SK-N-SH treated with all-trans-retinoic acid at 6 μM for 48 hours (cell line): ENCODE results near the gene BRPF1.

Experiments
- ATAC-seq: fragments of 200-7000 bp; cut with Tn5 transposase; 3 replicates; pipeline ENCODE4 v1.9.1; 2020; ENCODE audit warnings: mild to moderate bottlenecking, moderate library complexity
- ARNTL ChIP-seq: fragments of 450-650 bp; formaldehyde crosslinking; IDR thresholded peaks from 2 replicates; pipeline ENCODE4 v1.5.0; 2020; ENCODE audit warnings: low read depth, mild to moderate bottlenecking, moderate library complexity, borderline replicate concordance
- BACH2 ChIP-seq: fragments of 250-450 bp; sonication (Bioruptor Pico); IDR thresholded peaks from 2 replicates; pipeline ENCODE4 v1.9.0; 2021; ENCODE audit warnings: mild to moderate bottlenecking, borderline replicate concordance
- CSDC2 ChIP-seq: fragments of 250-450 bp; sonication (Bioruptor Pico); IDR thresholded peaks from 2 replicates; pipeline ENCODE4 v1.5.0; 2020; ENCODE audit warnings: mild to moderate bottlenecking, moderate library complexity
- ESRRG ChIP-seq: fragments of 250-450 bp; sonication (Bioruptor Pico); IDR thresholded peaks from 2 replicates; pipeline ENCODE4 v1.6.1; 2021; ENCODE audit warnings: mild to moderate bottlenecking
- GLIS3 ChIP-seq: fragments of 250-450 bp; sonication (Bioruptor Pico); IDR thresholded peaks from 2 replicates; pipeline ENCODE4 v1.5.0; 2020; ENCODE audit warnings: mild to moderate bottlenecking, moderate library complexity
- ISL1 ChIP-seq: fragments of 250-450 bp; sonication (Bioruptor Pico); IDR thresholded peaks from 2 replicates; pipeline ENCODE4 v2.1.2; 2022; ENCODE audit warnings: mild to moderate bottlenecking, moderate library complexity
- OSR1 ChIP-seq: fragments of 250-450 bp; sonication (Bioruptor Pico); IDR thresholded peaks from 2 replicates; pipeline ENCODE4 v1.8.0; 2022; ENCODE audit warnings: moderate library complexity, mild to moderate bottlenecking, inconsistent platforms
- RARB ChIP-seq: fragments of 250-450 bp; sonication (Bioruptor Pico); IDR thresholded peaks from 2 replicates; pipeline ENCODE4 v1.8.0; 2021; ENCODE audit warnings: mild to moderate bottlenecking, moderate library complexity
- SNAI2 ChIP-seq: fragments of 250-450 bp; sonication (Bioruptor Pico); IDR thresholded peaks from 2 replicates; pipeline ENCODE4 v1.5.0; 2020; ENCODE audit warnings: mild to moderate bottlenecking, moderate library complexity
- TCF4 ChIP-seq: fragments of 250-450 bp; sonication (Bioruptor Pico); IDR thresholded peaks from 2 replicates; pipeline ENCODE4 v1.8.0; 2021; ENCODE audit warnings: mild to moderate bottlenecking, moderate library complexity, borderline replicate concordance
- TOX ChIP-seq: fragments of 250-450 bp; sonication (Bioruptor Pico); IDR thresholded peaks from 2 replicates; pipeline ENCODE4 v1.8.0; 2021; ENCODE audit warnings: mild to moderate bottlenecking, moderate library complexity, borderline replicate concordance
- ZC3H10 ChIP-seq: fragments of 250-450 bp; sonication (Bioruptor Pico); IDR thresholded peaks from 2 replicates; pipeline ENCODE4 v1.5.1; 2021; ENCODE audit warnings: mild to moderate bottlenecking, moderate library complexity
- ZFP3 ChIP-seq: fragments of 250-450 bp; sonication (Bioruptor Pico); IDR thresholded peaks from 2 replicates; pipeline ENCODE4 v1.5.0; 2020; ENCODE audit warnings: mild to moderate bottlenecking, moderate library complexity
- ZFP30 ChIP-seq: fragments of 450-650 bp; formaldehyde crosslinking; IDR thresholded peaks from 2 replicates; pipeline ENCODE4 v1.5.0; 2022; ENCODE audit warnings: mild to moderate bottlenecking, moderate library complexity
- ZNF565 ChIP-seq: fragments of 450-650 bp; formaldehyde crosslinking; conservative IDR thresholded peaks from 2 replicates; pipeline ENCODE4 v1.5.0; 2020; ENCODE audit warnings: low read depth, mild to moderate bottlenecking, moderate library complexity
- ZNF8 ChIP-seq: fragments of 450-650 bp; formaldehyde crosslinking; IDR thresholded peaks from 2 replicates; pipeline ENCODE4 v1.5.0; 2020; ENCODE audit warnings: mild to moderate bottlenecking, moderate library complexity
- TF ChIP-seq, protein P1 (sequence below): fragments of 250-450 bp; sonication (Bioruptor Pico); IDR thresholded peaks from 2 replicates; pipeline ENCODE4 v1.5.1; 2021; ENCODE audit warnings: mild to moderate bottlenecking, moderate library complexity
- TF ChIP-seq, protein P2 (sequence below): fragments of 250-450 bp; sonication (Bioruptor Pico); IDR thresholded peaks from 2 replicates; pipeline ENCODE4 v1.5.1; 2020; ENCODE audit warnings: low read depth, mild to moderate bottlenecking, moderate library complexity
- TF ChIP-seq, protein P3 (sequence below): fragments of 250-450 bp; sonication (Bioruptor Pico); IDR thresholded peaks from 2 replicates; pipeline ENCODE4 v1.5.0; 2020; ENCODE audit warnings: mild to moderate bottlenecking, moderate library complexity

BRPF1 gene

DNA sequence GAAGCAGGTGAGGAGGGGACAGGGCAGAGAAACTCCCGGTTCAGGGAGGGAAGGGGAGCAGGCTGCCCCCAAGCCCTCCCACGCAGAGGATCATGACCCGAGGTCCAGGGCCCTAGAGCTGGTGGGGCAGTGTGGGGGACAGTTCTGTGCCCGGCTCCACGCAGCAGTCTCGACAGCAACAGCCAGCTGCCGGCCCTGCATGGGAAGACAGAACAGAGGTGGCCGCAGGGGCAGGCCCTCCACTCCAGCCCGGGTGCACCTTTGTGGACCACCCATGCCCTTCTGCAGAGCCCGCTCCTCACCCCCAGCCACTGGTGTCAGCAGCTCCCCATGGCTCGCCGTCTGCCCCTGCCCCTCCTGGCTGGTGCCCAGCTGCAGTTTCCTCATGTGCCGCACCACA lies 25.9 kb downstream of the BRPF1 start:
- no peak for TF ChIP-seq SNAI2 (CRISPR knock-in tag)
- TF ChIP-seq ESRRG = no peak
- TF ChIP-seq OSR1 (CRISPR knock-in tag) = no peak
- no peak for TF ChIP-seq ZNF565 (CRISPR knock-in tag)
- TF ChIP-seq, protein P1, sequence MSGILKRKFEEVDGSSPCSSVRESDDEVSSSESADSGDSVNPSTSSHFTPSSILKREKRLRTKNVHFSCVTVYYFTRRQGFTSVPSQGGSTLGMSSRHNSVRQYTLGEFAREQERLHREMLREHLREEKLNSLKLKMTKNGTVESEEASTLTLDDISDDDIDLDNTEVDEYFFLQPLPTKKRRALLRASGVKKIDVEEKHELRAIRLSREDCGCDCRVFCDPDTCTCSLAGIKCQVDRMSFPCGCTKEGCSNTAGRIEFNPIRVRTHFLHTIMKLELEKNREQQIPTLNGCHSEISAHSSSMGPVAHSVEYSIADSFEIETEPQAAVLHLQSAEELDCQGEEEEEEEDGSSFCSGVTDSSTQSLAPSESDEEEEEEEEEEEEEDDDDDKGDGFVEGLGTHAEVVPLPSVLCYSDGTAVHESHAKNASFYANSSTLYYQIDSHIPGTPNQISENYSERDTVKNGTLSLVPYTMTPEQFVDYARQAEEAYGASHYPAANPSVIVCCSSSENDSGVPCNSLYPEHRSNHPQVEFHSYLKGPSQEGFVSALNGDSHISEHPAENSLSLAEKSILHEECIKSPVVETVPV (CRISPR knock-in tag) = no peak
- TF ChIP-seq, protein P2, sequence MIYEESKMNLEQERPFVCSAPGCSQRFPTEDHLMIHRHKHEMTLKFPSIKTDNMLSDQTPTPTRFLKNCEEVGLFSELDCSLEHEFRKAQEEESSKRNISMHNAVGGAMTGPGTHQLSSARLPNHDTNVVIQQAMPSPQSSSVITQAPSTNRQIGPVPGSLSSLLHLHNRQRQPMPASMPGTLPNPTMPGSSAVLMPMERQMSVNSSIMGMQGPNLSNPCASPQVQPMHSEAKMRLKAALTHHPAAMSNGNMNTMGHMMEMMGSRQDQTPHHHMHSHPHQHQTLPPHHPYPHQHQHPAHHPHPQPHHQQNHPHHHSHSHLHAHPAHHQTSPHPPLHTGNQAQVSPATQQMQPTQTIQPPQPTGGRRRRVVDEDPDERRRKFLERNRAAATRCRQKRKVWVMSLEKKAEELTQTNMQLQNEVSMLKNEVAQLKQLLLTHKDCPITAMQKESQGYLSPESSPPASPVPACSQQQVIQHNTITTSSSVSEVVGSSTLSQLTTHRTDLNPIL (CRISPR knock-in tag) = no peak
- ATAC-seq = no peak

DNA sequence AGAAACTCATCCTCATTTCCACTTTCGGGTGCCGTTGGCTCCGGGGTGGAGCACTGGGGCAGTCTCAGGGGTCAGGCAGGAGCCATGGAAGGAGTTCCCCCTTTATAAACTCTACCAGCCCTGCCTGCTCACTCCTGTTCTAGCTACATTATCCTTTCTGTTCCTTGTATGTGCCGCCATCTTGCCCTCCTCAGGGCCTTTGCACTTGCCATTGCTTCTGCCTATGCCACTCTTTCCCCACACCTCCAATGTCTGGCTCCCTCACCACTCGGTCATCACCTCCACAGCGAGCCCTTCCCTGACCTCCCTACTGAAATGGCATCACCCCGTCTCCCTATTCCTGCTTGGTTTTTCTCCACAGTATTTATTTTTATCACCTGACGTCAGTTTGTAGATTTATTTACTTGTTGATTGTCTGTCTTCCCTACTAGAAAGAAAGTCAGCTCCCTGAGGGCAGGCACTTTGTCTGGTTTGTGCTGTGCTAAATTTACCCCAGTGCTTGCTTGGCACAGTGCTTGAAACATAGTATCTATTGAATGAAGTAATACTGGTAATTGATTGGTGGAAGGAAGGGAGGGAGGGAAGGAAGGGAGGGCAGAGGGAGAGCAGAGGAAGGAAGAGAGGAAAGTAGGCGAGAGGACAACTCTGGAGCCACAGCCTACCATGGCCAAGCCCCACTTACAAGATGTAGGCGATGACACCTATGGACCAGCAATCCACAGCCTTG lies 29.4 kb downstream of the BRPF1 start:
- ATAC-seq = no peak
- TF ChIP-seq, protein P2 (CRISPR knock-in tag) = no peak
- no peak for TF ChIP-seq SNAI2 (CRISPR knock-in tag)
- no peak for TF ChIP-seq CSDC2
- TF ChIP-seq ARNTL (CRISPR knock-in tag) = no peak
- TF ChIP-seq TOX (CRISPR knock-in tag) = no peak
- no peak for TF ChIP-seq TCF4 (CRISPR knock-in tag)
- TF ChIP-seq, protein P1 (CRISPR knock-in tag) = no peak
- TF ChIP-seq ESRRG = no peak
- TF ChIP-seq ZFP30 = no peak
- no peak for TF ChIP-seq GLIS3
- no peak for TF ChIP-seq ISL1
- TF ChIP-seq ZNF565 (CRISPR knock-in tag) = no peak
- TF ChIP-seq, protein P3, sequence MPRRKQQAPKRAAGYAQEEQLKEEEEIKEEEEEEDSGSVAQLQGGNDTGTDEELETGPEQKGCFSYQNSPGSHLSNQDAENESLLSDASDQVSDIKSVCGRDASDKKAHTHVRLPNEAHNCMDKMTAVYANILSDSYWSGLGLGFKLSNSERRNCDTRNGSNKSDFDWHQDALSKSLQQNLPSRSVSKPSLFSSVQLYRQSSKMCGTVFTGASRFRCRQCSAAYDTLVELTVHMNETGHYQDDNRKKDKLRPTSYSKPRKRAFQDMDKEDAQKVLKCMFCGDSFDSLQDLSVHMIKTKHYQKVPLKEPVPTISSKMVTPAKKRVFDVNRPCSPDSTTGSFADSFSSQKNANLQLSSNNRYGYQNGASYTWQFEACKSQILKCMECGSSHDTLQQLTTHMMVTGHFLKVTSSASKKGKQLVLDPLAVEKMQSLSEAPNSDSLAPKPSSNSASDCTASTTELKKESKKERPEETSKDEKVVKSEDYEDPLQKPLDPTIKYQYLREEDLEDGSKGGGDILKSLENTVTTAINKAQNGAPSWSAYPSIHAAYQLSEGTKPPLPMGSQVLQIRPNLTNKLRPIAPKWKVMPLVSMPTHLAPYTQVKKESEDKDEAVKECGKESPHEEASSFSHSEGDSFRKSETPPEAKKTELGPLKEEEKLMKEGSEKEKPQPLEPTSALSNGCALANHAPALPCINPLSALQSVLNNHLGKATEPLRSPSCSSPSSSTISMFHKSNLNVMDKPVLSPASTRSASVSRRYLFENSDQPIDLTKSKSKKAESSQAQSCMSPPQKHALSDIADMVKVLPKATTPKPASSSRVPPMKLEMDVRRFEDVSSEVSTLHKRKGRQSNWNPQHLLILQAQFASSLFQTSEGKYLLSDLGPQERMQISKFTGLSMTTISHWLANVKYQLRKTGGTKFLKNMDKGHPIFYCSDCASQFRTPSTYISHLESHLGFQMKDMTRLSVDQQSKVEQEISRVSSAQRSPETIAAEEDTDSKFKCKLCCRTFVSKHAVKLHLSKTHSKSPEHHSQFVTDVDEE (CRISPR knock-in tag) = no peak
- no peak for TF ChIP-seq RARB (CRISPR knock-in tag)
- TF ChIP-seq ZFP3 (CRISPR knock-in tag) = no peak
- no peak for TF ChIP-seq ZNF8 (CRISPR knock-in tag)
- no peak for TF ChIP-seq BACH2 (CRISPR knock-in tag)

DNA sequence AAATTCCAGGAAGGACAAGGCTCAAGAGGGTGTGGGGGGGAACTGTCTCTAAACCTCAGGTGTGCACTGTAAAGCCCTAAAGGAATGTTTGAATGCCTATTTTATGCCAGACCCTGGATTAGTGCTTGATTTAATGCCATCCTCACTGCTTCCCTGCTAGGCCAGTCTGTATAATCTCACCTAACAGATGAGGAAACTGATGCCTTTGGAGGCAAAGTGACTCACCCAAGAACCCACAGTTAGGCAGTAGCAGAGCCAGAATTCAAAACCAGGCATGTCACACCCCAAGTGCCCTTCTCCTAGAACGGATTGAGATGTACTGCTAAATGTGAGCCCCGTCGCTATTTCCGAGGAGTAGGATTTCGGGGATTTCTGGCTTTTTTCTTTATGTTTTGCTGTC lies 30.4 kb downstream of the BRPF1 start:
- ATAC-seq = no peak; the same call in 2 of the 3 replicates

More for the DNA sequence above, 30.4 kb downstream of the BRPF1 start:
- TF ChIP-seq GLIS3 = no peak
- TF ChIP-seq ZC3H10 = no peak
- no peak for TF ChIP-seq BACH2 (CRISPR knock-in tag)
- TF ChIP-seq, protein P3 (CRISPR knock-in tag) = no peak
- no peak for TF ChIP-seq ISL1
- TF ChIP-seq, protein P2 (CRISPR knock-in tag) = no peak
- TF ChIP-seq, all 23 proteins: peak for 0
